Hepatocyte (in vitro differentiated cells): ENCODE measurements around the gene TMEM242. TPM values are rescaled to one million over a fixed set of nuclear protein-coding genes. Genes with fewer than 3 reads are reported as not detected.

Experiments
- DNase-seq: peaks from one replicate; pipeline ENCODE4 v3.0.0-alpha.2; 2016; ENCODE audit warnings: low spot score
- H2AFZ ChIP-seq: fragments of 200-600 bp; sonication (generic); 2 replicates; pipeline ENCODE4 v1.6.0; 2016; ENCODE audit warnings: antibody characterized with exemption, mild to moderate bottlenecking
- H3K27ac ChIP-seq: fragments of 200-600 bp; sonication (generic); 2 replicates; pipeline ENCODE4 v1.5.1; 2016; ENCODE audit warnings: mild to moderate bottlenecking
- H3K27me3 ChIP-seq: fragments of 200-600 bp; sonication (generic); 2 replicates; pipeline ENCODE4 v1.6.1; 2016
- H3K36me3 ChIP-seq: fragments of 200-600 bp; sonication (generic); replicated peaks from 2 replicates; pipeline ENCODE4 v1.5.1; 2016; ENCODE audit warnings: low read depth; ENCODE audit not compliant: insufficient read depth
- H3K4me1 ChIP-seq: fragments of 200-600 bp; sonication (generic); 2 replicates; pipeline ENCODE4 v1.5.1; 2016; ENCODE audit warnings: mild to moderate bottlenecking, moderate library complexity; ENCODE audit not compliant: insufficient read depth
- H3K4me2 ChIP-seq: fragments of 200-600 bp; sonication (generic); 2 replicates; pipeline ENCODE4 v1.6.0; 2016
- H3K4me3 ChIP-seq: fragments of 200-600 bp; sonication (generic); 2 replicates; pipeline ENCODE4 v1.5.1; 2016; ENCODE audit warnings: mild to moderate bottlenecking
- H3K79me2 ChIP-seq: fragments of 200-600 bp; sonication (generic); 2 replicates; pipeline ENCODE4 v1.6.0; 2017; ENCODE audit warnings: mild to moderate bottlenecking
- H3K9me2 ChIP-seq: fragments of 200-600 bp; sonication (generic); replicated peaks from 2 replicates; pipeline ENCODE4 v1.6.0; 2017; ENCODE audit warnings: mild to moderate bottlenecking; ENCODE audit not compliant: insufficient read depth
- H3K9me3 ChIP-seq: fragments of 200-600 bp; sonication (generic); 2 replicates; pipeline ENCODE4 v1.5.1; 2016; ENCODE audit warnings: low read depth, mild to moderate bottlenecking
- H4K20me1 ChIP-seq: fragments of 200-600 bp; sonication (generic); 2 replicates; pipeline ENCODE4 v1.6.0; 2016; ENCODE audit warnings: mild to moderate bottlenecking; ENCODE audit not compliant: insufficient read depth, poor library complexity, severe bottlenecking
- EZH2 ChIP-seq: fragments of 200-600 bp; sonication (generic); IDR thresholded peaks from 2 replicates; pipeline ENCODE4 v1.6.1; 2016; ENCODE audit warnings: antibody characterized with exemption, mild to moderate bottlenecking, borderline replicate concordance
- EZH2phosphoT487 ChIP-seq: fragments of 200-600 bp; sonication (generic); IDR thresholded peaks from one replicate; pipeline ENCODE4 v1.6.1; 2018; ENCODE audit warnings: antibody characterized with exemption, mild to moderate bottlenecking, low read depth, moderate library complexity; ENCODE audit not compliant: unreplicated experiment, severe bottlenecking
- WGBS: methylation state at CpG from one replicate; pipeline ENCODE4 v1.1.6; 2016; ENCODE audit warnings: low lambda C conversion rate; ENCODE audit errors: missing lambda C conversion rate; 5-methylcytosine and 5-hydroxymethylcytosine counted together
- polyA plus RNA-seq: library from polyadenylated mRNA; unstranded; fragments of >200 nt; fragmentation: Nextera tagmentation; extraction: Ambion mirVana; gene quantifications from 2 replicates; pipeline ENCODE4 v1.2.1, GENCODE V29; 2016
- total RNA-seq: library from RNA; depleted of rRNA; stranded (reverse); fragments of >200 nt; gene quantifications from 2 replicates; pipeline ENCODE4 v1.2.3, GENCODE V29; 2014
- TF ChIP-seq, protein P1 (sequence below): fragments of 200-600 bp; sonication (generic); IDR thresholded peaks from 2 replicates; pipeline ENCODE4 v1.5.1; 2016; ENCODE audit warnings: antibody characterized with exemption, mild to moderate bottlenecking; ENCODE audit not compliant: poor library complexity

The TMEM242 gene
- total and polyA plus RNA-seq, 2 experiments from 2014 or later: 9.0 to 13.7 TPM

- H3K36me3 ChIP-seq: no peaks in the 10 kb centered on the region
- 60% methylated on average over 9 of the region's 17 CpGs for WGBS
- H3K9me2 ChIP-seq: no peaks in the 10 kb centered on the region
- no peak overlapping the region for H3K4me2 ChIP-seq
- H3K27ac ChIP-seq: no peak overlapping the region
- H3K79me2 ChIP-seq: no peaks in the 10 kb centered on the region
- peaks cover 9% of the 10 kb centered on the region for H3K4me1 ChIP-seq
- no peaks in the 10 kb centered on the region for H3K9me3 ChIP-seq
- no peaks in the 10 kb centered on the region for H4K20me1 ChIP-seq
- H3K4me3 ChIP-seq: no peak overlapping the region
- TF ChIP-seq EZH2phosphoT487 (no peak), EZH2 (no peak)
- TF ChIP-seq, protein P1, sequence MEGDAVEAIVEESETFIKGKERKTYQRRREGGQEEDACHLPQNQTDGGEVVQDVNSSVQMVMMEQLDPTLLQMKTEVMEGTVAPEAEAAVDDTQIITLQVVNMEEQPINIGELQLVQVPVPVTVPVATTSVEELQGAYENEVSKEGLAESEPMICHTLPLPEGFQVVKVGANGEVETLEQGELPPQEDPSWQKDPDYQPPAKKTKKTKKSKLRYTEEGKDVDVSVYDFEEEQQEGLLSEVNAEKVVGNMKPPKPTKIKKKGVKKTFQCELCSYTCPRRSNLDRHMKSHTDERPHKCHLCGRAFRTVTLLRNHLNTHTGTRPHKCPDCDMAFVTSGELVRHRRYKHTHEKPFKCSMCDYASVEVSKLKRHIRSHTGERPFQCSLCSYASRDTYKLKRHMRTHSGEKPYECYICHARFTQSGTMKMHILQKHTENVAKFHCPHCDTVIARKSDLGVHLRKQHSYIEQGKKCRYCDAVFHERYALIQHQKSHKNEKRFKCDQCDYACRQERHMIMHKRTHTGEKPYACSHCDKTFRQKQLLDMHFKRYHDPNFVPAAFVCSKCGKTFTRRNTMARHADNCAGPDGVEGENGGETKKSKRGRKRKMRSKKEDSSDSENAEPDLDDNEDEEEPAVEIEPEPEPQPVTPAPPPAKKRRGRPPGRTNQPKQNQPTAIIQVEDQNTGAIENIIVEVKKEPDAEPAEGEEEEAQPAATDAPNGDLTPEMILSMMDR: no peak
- no peak overlapping the region for H2AFZ ChIP-seq
- H3K27me3 ChIP-seq: no peaks in the 10 kb centered on the region
- DNase-seq: no peak
Measured at GRCh38 chr6:157280157-157280556, 43.2 kb downstream of the TMEM242 start.

DNA sequence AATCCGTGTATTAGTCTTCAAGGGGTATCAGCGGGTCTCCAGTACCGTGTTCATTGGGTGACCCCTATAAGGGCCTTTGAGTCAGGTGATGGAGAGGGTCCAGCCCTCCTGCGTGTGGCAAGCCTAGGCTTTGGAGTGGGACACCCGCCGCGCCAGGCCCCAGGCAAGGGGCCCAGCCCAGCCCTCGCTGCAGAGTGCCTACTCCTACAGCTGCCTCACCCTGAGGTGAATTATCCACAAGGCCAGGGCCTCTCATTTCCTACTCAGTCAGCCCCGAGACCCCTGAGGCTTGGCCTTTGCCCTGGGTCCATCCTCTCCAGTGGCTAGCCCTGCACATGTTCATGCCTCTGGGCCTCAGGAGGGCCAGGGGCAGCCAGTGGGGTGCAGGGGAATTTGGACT, 45.1 kb downstream of the TMEM242 start:
- H4K20me1 ChIP-seq: no peaks in the 10 kb centered on the region
- H3K4me3 ChIP-seq: no peak overlapping the region
- H3K36me3 ChIP-seq: no peaks in the 10 kb centered on the region
- no peaks in the 10 kb centered on the region for H3K9me2 ChIP-seq
- H3K27ac ChIP-seq: no peak overlapping the region
- no peaks in the 10 kb centered on the region for H3K27me3 ChIP-seq
- no peak overlapping the region for H2AFZ ChIP-seq
- TF ChIP-seq EZH2 (no peak), EZH2phosphoT487 (no peak)
- TF ChIP-seq, protein P1: no peak
- H3K9me3 ChIP-seq: no peaks in the 10 kb centered on the region
- WGBS: 95% methylated on average over 9 of the region's 9 CpGs
- H3K79me2 ChIP-seq: no peaks in the 10 kb centered on the region
- no peak for DNase-seq
- peaks cover 20% of the 10 kb centered on the region for H3K4me1 ChIP-seq
- no peak overlapping the region for H3K4me2 ChIP-seq

DNA sequence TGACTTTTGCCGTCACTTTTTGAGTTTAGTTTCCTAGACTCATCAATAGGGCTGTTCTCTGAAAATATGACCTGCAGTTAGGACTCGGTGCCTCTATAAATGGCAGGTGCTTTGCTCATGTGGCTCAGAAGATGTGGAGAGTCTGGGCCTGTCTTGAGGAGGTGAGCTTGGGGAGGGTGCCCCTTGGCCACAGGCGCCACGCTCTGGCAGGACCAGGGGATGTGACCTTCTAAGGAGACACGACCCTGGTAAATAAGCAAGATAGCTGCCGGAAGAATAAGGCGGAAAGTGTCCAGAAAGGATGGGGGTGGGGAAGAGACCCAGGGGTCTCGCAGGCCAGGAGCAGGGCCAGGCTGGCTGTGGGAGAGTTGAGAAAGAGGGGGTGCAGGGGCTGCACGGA, 46.6 kb downstream of the TMEM242 start:
- peak overlapping the region; percentile 63 for H3K27ac ChIP-seq
- H2AFZ ChIP-seq: no peak overlapping the region
- no peaks in the 10 kb centered on the region for H3K9me3 ChIP-seq
- no peak for DNase-seq
- no peaks in the 10 kb centered on the region for H3K79me2 ChIP-seq
- 85% methylated on average over 9 of the region's 9 CpGs for WGBS
- no peaks in the 10 kb centered on the region for H3K36me3 ChIP-seq
- H3K9me2 ChIP-seq: no peaks in the 10 kb centered on the region
- H3K4me2 ChIP-seq: no peak overlapping the region
- no peaks in the 10 kb centered on the region for H4K20me1 ChIP-seq
- H3K4me1 ChIP-seq: peaks cover 20% of the 10 kb centered on the region
- TF ChIP-seq EZH2: no peak
- no peak for TF ChIP-seq EZH2phosphoT487
- TF ChIP-seq, protein P1: no peak
- H3K27me3 ChIP-seq: no peaks in the 10 kb centered on the region
- no peak overlapping the region for H3K4me3 ChIP-seq

DNA sequence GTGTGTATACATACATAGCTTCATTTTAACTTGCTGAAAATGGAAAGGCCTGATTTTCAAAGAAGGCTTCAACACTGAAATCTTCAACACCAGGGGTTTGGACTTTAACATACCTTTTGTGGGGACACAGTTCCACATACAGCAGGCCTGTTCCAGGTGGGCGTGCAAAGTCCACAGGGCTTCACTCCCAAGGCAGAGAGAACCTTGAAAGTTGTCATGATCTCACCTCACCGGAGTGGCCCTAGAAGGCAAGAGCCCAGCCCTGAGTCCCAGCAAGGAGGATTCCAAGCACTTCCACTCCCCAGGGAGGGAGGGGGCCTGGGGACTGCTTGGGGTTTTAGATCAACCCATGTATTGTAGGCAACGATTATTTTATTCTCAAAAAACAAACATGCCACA, 47.2 kb downstream of the TMEM242 start:
- TF ChIP-seq EZH2 (no peak), EZH2phosphoT487 (no peak)
- TF ChIP-seq, protein P1: no peak
- Histone ChIP-seq H3K4me2 (no peak overlapping the region), H3K4me1 (peaks cover 20% of the 10 kb centered on the region), H4K20me1 (no peaks in the 10 kb centered on the region), H3K27me3 (no peaks in the 10 kb centered on the region), H3K9me3 (no peaks in the 10 kb centered on the region), H3K27ac (peak overlapping the region; percentile 94), H3K36me3 (no peaks in the 10 kb centered on the region), H3K9me2 (no peaks in the 10 kb centered on the region), H2AFZ (no peak overlapping the region), H3K4me3 (no peak overlapping the region), H3K79me2 (no peaks in the 10 kb centered on the region)
- DNase-seq: peak; percentile 59
- 85% methylated on average over 3 of the region's 3 CpGs for WGBS
